ENCODE data around the gene CCL17.
"Not testable (repeated sequence)": the region's sequence is repeated elsewhere in the genome, so short reads cannot be mapped to it uniquely, and the experiment has no call there.

CCL17 gene

GRCh38 chr16:57403965-57404817 lies at the start of gene CCL17:
CCL17 (plus strand) TSS chr16:57404767; CDS start chr16:57413933, 9,166 bp downstream.
- no peak for DNase-seq

GRCh38 chr16:57355898-57356414 lies 48.6 kb upstream of the CCL17 start:
- DNase-seq = no peak

DNA sequence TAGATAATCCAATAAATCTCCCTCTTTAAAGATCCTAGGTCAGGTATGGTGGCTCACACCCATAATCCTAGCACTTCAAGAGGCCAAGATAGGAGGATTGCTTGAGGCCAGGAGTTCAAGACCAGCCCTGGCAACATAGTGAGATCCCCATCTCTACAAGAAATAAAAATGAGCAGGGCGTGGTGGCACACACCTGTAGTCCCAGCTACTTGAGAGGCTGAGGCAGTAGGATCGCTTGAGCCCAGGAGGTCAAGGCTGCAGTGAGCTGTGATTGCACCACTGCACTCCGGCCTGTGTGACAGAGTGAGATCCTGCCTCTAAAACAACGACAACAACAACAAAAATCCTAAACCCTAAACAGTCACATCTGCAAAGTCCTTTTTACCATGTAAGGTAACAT lies 48.0 kb upstream of the CCL17 start:
- DNase-seq = no peak

DNA sequence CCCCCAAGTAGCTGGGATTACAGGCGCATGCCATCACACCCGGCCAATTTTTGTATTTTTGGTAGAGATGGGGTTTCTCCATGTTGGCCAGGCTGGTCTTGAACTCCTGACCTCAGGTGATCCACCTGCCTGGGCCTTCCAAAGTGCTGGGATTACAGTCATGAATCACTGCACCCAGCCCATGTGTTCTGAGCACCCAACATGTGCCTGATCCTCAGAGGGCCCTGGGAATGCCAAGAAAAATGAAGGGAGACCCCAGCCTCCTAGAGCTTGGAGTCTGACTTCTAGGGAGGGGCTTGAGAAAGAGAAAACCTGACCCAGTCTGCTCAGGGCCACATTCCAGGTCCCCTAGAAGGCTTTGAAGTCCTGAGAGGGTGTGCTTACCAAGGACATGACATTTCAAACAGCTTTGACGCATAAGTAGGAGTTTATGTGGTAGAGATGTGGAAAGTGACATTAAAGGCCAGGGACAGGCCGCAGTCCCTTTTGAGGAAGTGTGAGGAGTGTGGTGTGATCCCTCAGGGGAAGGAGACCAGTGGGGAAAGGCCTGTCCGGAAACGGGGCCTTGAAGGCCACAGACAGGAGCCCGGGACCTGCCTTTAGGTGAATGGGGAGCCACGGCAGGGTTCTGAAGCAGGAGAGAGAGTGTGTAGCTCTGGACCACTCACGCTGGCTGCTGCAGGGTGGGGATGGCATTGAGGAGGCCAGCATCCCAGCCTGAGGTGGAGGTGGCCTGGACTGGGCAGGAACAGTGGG lies 47.1 kb upstream of the CCL17 start:
- no peak for DNase-seq

DNA sequence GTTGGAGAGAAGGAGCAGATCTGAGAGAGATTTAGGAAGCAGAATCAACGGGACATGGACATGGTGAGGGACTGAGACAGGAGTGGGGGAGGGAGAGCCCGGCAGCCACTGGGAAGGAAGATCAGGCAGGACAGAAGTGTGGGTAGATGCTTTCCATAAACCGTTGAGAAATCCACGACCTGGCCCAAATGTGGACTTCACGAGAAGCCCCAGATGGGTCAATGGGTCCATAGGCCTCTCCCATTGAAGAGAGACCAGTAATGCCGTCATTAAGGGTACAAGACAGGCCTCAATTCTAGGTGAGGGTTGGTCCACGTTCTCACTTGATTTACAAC lies 46.5 kb upstream of the CCL17 start:
- DNase-seq = no peak

DNA sequence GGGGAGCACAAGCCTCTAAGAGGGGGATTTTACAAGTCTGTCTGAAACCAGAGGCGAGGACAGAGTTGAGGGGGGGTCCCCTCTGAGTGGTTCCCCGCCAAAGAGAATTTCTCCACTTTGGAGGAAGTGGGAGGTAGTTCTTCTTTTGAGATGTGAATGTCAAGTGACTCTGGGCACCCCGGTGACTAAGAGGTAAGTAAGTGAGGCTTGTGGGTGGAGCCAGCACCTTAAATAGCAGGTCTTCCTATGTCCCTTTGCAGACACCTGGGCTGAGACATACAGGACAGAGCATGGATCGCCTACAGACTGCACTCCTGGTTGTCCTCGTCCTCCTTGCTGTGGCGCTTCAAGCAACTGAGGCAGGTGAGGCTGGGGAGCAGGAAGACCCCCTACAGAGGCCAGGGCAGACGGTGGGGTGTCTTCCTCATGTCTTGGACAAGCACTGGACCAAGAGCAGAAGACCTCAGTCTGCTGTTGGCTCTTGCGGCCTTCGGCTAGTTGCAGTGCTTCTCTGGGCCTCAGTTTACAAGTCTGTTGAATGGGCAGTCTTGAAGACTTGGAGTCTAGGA lies 46.0 kb upstream of the CCL17 start, which contains the start of gene CCL22:
CCL22 (plus strand) TSS at position 257 of the 569 bp plus-strand sequence; CDS start at position 291, 34 bp downstream.
- no peak for DNase-seq

- DNase-seq = no peak
Measured at GRCh38 chr16:57360321-57360935, 44.1 kb upstream of the CCL17 start.

GRCh38 chr16:57361404-57361803 lies 43.2 kb upstream of the CCL17 start:
- no peak for DNase-seq

- no peak for DNase-seq
Measured at GRCh38 chr16:57364143-57364542, 40.4 kb upstream of the CCL17 start.

- DNase-seq = no peak
Measured at GRCh38 chr16:57366544-57367040, 38.0 kb upstream of the CCL17 start.

DNA sequence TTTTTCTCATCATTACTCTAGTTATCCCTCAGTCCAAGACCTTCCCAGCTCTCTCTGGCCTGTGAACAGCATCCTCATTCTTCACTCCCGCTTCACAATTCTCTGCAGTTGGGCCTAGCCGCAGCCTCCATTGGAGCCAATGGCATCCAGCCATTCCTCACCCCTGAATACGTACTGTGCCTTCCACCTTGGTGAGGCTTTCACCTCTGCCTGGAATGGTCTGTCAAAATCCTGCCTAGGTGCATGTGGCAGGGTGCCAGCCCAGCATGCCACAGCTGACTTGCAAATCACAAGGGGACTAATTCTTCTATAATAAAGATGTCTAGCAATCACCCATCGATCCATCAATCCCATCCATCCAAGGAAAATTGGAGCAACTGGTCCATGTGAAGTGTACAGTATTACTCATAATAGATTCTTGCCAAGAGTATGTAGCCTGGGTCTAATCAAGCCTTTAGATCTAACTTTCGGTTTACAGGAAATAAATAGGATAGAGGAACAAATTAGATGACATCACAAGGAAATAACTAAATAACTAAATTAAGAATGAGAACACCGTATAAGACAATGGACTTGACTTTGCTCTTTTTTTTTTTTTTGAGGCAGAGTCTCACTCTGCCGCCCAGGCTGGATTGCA lies 37.3 kb upstream of the CCL17 start:
- DNase-seq = no peak

DNA sequence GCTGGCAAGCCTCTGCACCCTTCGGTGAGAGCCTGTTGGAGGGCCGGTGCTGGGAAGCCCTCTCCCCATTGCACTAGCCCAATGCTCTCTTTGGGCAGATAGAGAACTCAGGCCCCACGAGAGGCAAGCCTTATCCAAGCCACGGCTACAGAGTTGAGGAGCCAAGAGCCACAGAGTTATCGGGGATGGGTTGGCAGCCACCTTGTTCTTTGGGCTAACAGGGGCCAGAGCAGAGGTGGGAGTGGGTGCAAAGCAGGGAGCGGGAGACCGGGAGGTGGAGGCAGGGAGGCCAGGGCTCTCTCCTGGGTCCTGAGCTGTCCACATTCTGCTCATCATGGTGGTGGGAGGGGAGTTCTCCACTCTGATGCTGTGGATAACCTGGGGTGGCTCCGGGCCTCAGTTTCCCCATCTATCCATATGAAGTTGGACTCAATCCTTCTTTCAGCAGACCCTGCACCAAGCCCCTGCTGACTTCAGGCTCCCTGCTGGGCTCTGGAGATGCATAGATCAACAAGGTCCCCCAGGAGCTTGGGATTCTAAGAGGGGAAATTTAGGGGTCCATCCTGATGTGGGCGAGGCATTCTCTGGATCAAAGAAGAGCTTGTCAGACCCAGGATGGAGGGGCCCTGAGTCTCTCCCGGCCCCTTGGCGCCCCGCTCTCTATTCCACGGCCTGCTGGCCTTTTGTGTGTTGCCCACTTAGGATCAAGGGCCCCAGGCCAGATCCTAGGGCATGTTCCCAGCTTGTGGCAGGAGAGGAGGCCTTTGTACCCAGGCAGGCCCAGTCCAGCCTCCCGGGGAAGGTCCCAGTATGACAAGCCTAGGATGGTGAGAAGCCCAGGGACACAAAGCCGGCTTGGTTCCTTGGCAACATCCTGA lies 32.8 kb upstream of the CCL17 start:
- DNase-seq = no peak

DNA sequence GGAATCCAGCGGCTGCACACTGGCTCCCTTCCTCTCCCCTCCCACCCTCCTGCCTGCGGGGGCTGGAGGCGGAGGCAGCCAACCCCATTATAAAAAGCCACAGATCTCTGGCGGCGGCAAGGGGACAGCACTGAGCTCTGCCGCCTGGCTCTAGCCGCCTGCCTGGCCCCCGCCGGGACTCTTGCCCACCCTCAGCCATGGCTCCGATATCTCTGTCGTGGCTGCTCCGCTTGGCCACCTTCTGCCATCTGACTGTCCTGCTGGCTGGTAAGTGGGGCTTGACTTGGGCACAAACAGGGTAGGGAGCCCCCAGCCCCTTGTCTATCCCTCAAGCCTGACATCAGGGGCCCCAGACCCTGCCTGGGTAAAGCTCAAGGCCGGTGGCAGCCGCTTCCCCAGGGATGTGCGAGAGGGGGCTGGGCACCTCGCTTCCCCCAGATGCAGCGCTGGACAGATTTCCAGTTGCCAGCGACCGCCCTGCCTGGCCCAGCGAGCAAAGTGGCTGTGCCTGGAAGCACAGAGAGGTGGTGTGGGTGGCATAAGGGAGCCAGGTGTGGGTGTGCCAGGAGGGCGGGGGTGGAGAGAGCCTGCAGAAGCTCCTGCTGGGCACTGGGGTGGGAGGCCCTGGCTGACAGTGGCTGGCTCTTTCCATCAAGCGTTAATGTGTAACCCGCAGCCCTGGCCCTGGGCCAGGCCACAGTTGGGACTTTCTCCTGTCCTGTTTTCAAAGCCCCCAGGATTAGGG lies 32.0 kb upstream of the CCL17 start, which contains the start of gene CX3CL1:
CX3CL1 (plus strand) TSS at position 119 of the 745 bp plus-strand sequence; CDS start at position 198, 79 bp downstream.
- no peak for DNase-seq

- no peak for DNase-seq
Measured at GRCh38 chr16:57373117-57373947, 31.2 kb upstream of the CCL17 start.

- DNase-seq = no peak
Measured at GRCh38 chr16:57374067-57374534, 30.5 kb upstream of the CCL17 start.

GRCh38 chr16:57374925-57375465 lies 29.6 kb upstream of the CCL17 start:
- not testable (repeated sequence) for DNase-seq

GRCh38 chr16:57376313-57376818 lies 28.2 kb upstream of the CCL17 start:
- DNase-seq = no peak

DNA sequence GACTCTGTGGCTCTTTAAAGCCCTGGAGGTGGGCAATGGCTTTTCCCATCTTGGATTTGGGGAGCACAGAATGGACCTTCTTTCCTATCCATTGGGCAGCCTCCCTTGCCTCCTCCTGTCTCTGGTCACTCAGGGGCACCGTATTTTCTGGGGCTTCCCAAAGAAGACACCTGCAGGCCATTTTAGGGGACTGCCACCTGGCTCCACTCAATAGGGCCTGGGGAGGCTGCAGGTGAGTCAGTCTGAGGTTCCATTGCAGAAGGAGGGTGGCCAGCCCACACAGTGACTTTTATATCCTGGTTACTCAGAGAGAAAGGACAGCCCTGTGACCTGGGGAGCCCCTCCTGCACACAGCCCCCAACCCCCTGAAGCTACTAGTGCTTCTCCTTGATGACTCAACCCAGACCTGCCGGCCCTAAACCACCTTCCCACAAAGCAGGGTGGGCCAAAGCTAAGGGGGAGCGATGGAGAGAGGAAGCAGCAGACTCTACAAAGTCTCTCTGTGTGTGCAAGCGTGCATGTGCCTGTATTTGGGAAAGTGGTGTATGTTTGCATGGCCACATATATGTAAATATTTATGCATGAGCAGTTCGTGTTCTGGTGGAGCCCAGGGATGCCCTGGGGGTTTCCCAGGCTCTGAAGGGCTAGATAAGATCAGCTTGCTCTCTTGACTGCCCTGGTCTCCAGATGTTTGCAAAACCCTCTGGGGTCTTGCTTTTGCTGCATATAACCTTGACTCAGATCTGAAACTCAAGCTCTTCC lies 27.3 kb upstream of the CCL17 start:
- no peak for DNase-seq
